PC-9 (cell line): ENCODE data around the gene CNTF. TPM values are rescaled to one million over a fixed set of nuclear protein-coding genes. Genes with fewer than 3 reads are reported as not detected.

Experiments used
- BruUV-seq: library from RNA; stranded (reverse); fragments of 400-500 nt; replicated peaks from 2 replicates; lab custom pipeline; 2021; lab: Mats Ljungman, UMichigan
- CTCF ChIA-PET: fragments of 300-600 bp; sonication (Branson Sonifier 250); formaldehyde crosslinking; loops from one replicate; lab custom pipeline; 2022; ENCODE audit warnings: antibody characterized with exemption; lab: Charles Lee
- POLR2A ChIA-PET: fragments of 300-600 bp; sonication (Branson Sonifier 250); formaldehyde crosslinking; loops from one replicate; lab custom pipeline; 2022; ENCODE audit warnings: antibody characterized with exemption; ENCODE audit not compliant: unreplicated experiment; lab: Charles Lee
- DNase-seq, 2 experiments: peaks; one replicate each; pipeline versions ENCODE4 v3.0.0 to v3.0.0-alpha.2; 2015 to 2022; ENCODE audit warnings: mixed read lengths in 1 of 2
- H2AFZ ChIP-seq: fragments of 200-600 bp; sonication (generic); 2 replicates; pipeline ENCODE4 v1.8.1; 2017; ENCODE audit warnings: antibody characterized with exemption
- H3F3A ChIP-seq: fragments of 200-600 bp; sonication (generic); 2 replicates; pipeline ENCODE4 v1.8.1; 2017; ENCODE audit warnings: antibody characterized with exemption, mild to moderate bottlenecking, low read depth; ENCODE audit not compliant: insufficient read depth
- H3K27ac ChIP-seq: fragments of 200-600 bp; sonication (generic); 2 replicates; pipeline ENCODE4 v1.6.1; 2016; ENCODE audit warnings: mixed run types
- H3K27me3 ChIP-seq: fragments of 200-600 bp; sonication (generic); 2 replicates; pipeline ENCODE4 v1.6.1; 2016; ENCODE audit warnings: low read depth, mixed run types; ENCODE audit not compliant: insufficient read depth
- H3K36me3 ChIP-seq: fragments of 200-600 bp; sonication (generic); 2 replicates; pipeline ENCODE4 v1.6.1; 2016; ENCODE audit warnings: low read depth, mixed run types
- H3K4me1 ChIP-seq: fragments of 200-600 bp; sonication (generic); replicated peaks from 2 replicates; pipeline ENCODE4 v1.6.1; 2016; ENCODE audit warnings: mixed run types; ENCODE audit not compliant: insufficient read depth
- H3K4me2 ChIP-seq: fragments of 200-600 bp; sonication (generic); 2 replicates; pipeline ENCODE4 v1.6.1; 2017; ENCODE audit warnings: mixed run types
- H3K4me3 ChIP-seq: fragments of 200-600 bp; sonication (generic); 2 replicates; pipeline ENCODE4 v1.6.1; 2016; ENCODE audit warnings: mixed run types
- H3K79me2 ChIP-seq: fragments of 200-600 bp; sonication (generic); 2 replicates; pipeline ENCODE4 v1.6.1; 2017; ENCODE audit warnings: low read depth, mixed run types
- H3K9me2 ChIP-seq: fragments of 200-600 bp; sonication (generic); 2 replicates; pipeline ENCODE4 v1.8.1; 2017; ENCODE audit warnings: mild to moderate bottlenecking; ENCODE audit not compliant: insufficient read depth
- H3K9me3 ChIP-seq: fragments of 200-600 bp; sonication (generic); 2 replicates; pipeline ENCODE4 v1.8.1; 2016; ENCODE audit warnings: low read depth; ENCODE audit not compliant: insufficient read depth
- H4K20me1 ChIP-seq: fragments of 200-600 bp; sonication (generic); 2 replicates; pipeline ENCODE4 v1.8.1; 2017; ENCODE audit not compliant: insufficient read depth
- EZH2 ChIP-seq: fragments of 200-600 bp; sonication (generic); IDR thresholded peaks from 2 replicates; pipeline ENCODE4 v1.8.0; 2017; ENCODE audit warnings: antibody characterized with exemption, low read depth
- intact Hi-C: fragments of 100-400 bp; cut with micrococcal nuclease; formaldehyde crosslinking; loops from one replicate; pipeline ENCODE4 v1.10.0; 2022; ENCODE audit not compliant: unreplicated experiment
- total RNA-seq: library from RNA; stranded (reverse); gene quantifications from 2 replicates; pipeline ENCODE4 v1.2.3, GENCODE V29; 2021
- TF ChIP-seq, protein P1 (sequence below): fragments of 200-600 bp; sonication (generic); conservative IDR thresholded peaks from 2 replicates; pipeline ENCODE4 v1.6.1; 2017; ENCODE audit warnings: mixed run types, antibody characterized with exemption, mild to moderate bottlenecking, moderate library complexity

The CNTF gene
- total RNA-seq, 1 experiment from 2014 or later, result 3.4 TPM

DNA sequence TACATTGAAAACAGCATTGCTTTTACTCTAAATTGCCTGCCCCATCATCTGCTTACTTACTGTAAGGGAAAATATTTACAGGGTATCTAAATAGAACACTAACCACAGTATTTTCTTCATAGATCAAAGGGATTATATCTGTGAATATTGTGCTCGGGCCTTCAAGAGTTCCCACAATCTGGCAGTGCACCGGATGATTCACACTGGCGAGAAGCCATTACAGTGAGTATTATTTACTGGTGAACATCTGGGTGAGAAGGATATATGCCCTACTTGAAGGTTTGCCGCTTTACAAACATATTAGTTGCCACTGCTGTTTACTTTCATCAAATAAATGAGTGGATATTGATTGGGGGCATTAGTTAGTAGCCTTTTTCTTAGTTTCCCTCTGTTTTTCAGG is 5.9 kb upstream of the CNTF start:
- TF ChIP-seq EZH2, result no peak
- TF ChIP-seq, protein P1, sequence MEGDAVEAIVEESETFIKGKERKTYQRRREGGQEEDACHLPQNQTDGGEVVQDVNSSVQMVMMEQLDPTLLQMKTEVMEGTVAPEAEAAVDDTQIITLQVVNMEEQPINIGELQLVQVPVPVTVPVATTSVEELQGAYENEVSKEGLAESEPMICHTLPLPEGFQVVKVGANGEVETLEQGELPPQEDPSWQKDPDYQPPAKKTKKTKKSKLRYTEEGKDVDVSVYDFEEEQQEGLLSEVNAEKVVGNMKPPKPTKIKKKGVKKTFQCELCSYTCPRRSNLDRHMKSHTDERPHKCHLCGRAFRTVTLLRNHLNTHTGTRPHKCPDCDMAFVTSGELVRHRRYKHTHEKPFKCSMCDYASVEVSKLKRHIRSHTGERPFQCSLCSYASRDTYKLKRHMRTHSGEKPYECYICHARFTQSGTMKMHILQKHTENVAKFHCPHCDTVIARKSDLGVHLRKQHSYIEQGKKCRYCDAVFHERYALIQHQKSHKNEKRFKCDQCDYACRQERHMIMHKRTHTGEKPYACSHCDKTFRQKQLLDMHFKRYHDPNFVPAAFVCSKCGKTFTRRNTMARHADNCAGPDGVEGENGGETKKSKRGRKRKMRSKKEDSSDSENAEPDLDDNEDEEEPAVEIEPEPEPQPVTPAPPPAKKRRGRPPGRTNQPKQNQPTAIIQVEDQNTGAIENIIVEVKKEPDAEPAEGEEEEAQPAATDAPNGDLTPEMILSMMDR, result no peak
- Histone ChIP-seq H3K9me2 (no peaks in the 10 kb centered on the region), H3K36me3 (peaks cover 69% of the 10 kb centered on the region), H3K4me2 (no peak overlapping the region), H4K20me1 (peaks cover 16% of the 10 kb centered on the region; the same call in 1 of the 2 replicates), H3K27me3 (no peaks in the 10 kb centered on the region), H3K4me1 (no peaks in the 10 kb centered on the region), H2AFZ (no peak overlapping the region), H3K27ac (no peak overlapping the region), H3K4me3 (no peak overlapping the region), H3F3A (peaks cover 7% of the 10 kb centered on the region), H3K79me2 (no peaks in the 10 kb centered on the region), H3K9me3 (no peaks in the 10 kb centered on the region)
- no TSS peak for BruUV-seq
- ChIA-PET CTCF (no interaction called here), POLR2A (no interaction called here)
- no peak for DNase-seq
- intact Hi-C loops, result no loop called here

- Histone ChIP-seq H3K36me3 (peaks cover 62% of the 10 kb centered on the region), H3F3A (peaks cover 7% of the 10 kb centered on the region), H2AFZ (no peak overlapping the region), H3K4me1 (no peaks in the 10 kb centered on the region), H3K4me3 (no peak overlapping the region), H3K27ac (no peak overlapping the region), H3K9me3 (no peaks in the 10 kb centered on the region), H3K79me2 (no peaks in the 10 kb centered on the region), H4K20me1 (peaks cover 11% of the 10 kb centered on the region; the same call in 1 of the 2 replicates), H3K9me2 (no peaks in the 10 kb centered on the region), H3K27me3 (no peaks in the 10 kb centered on the region), H3K4me2 (no peak overlapping the region)
- ChIA-PET CTCF (interaction anchor here (0.7 kb wide), 1 partner anchor 55 kb away, joined by 4 read pairs; no protein-coding TSS in a partner anchor), POLR2A (no interaction called here)
- no peak for DNase-seq
- TF ChIP-seq EZH2, result no peak
- TF ChIP-seq, protein P1, result no peak
- intact Hi-C loops, result no loop called here
- no TSS peak for BruUV-seq
Observed at GRCh38 chr11:58617976-58618557, 4.4 kb upstream of the CNTF start.

GRCh38 chr11:58621586-58622262 is 741 bp upstream of the CNTF start:
- ChIA-PET CTCF (no interaction called here), POLR2A (interaction anchor here (0.5 kb wide), 1 partner anchor 768 kb away, joined by 3 read pairs; no protein-coding TSS in a partner anchor)
- no peak overlapping the region for H2AFZ ChIP-seq
- H3K27ac ChIP-seq, result no peak overlapping the region
- H4K20me1 ChIP-seq, result peaks cover 5% of the 10 kb centered on the region; the same call in 1 of the 2 replicates
- BruUV-seq, result no TSS peak
- DNase-seq, result no peak
- no peaks in the 10 kb centered on the region for H3F3A ChIP-seq
- no peak overlapping the region for H3K4me3 ChIP-seq
- peaks cover 65% of the 10 kb centered on the region for H3K36me3 ChIP-seq
- H3K79me2 ChIP-seq, result no peaks in the 10 kb centered on the region
- TF ChIP-seq, protein P1, result no peak
- no peak for TF ChIP-seq EZH2
- no peaks in the 10 kb centered on the region for H3K9me3 ChIP-seq
- intact Hi-C loops, result no loop called here
- H3K27me3 ChIP-seq, result no peaks in the 10 kb centered on the region
- H3K4me2 ChIP-seq, result no peak overlapping the region
- H3K4me1 ChIP-seq, result no peaks in the 10 kb centered on the region
- H3K9me2 ChIP-seq, result no peaks in the 10 kb centered on the region
